ENCODE results near the gene AUTS2.

The AUTS2 gene

GRCh38 chr7:69692611-69693010 lies 94.3 kb downstream of the AUTS2 start:
- Histone ChIP-seq H3K9ac (ENCODE audit: low read length) (peak overlapping the region; percentile 42), H2AFZ (ENCODE audit: low read length) (no peak overlapping the region), H3F3A (ENCODE audit: insufficient read depth, low read length) (peaks cover 19% of the 10 kb centered on the region), H3K4me1 (ENCODE audit: insufficient read depth, low read length, severe bottlenecking) (peaks cover 90% of the 10 kb centered on the region), H3K27me3 (ENCODE audit: insufficient read depth, low read length) (no peaks in the 10 kb centered on the region), H3K9me3 (ENCODE audit: low read length) (no peaks in the 10 kb centered on the region), H3K9me2 (ENCODE audit: low read depth, low read length) (no peaks in the 10 kb centered on the region), H4K20me1 (ENCODE audit: insufficient read depth, low read length) (no peaks in the 10 kb centered on the region), H3K36me3 (ENCODE audit: insufficient read depth, low read length) (peaks cover 16% of the 10 kb centered on the region), H3K27ac (ENCODE audit: low read depth, low read length, poor library complexity, severe bottlenecking) (peak overlapping the region; percentile 96), H3K4me2 (ENCODE audit: low read length) (peak overlapping the region; percentile 49), H3K4me3 (ENCODE audit: low read depth, low read length, poor library complexity, severe bottlenecking) (peak overlapping the region; percentile 30), H3K79me2 (ENCODE audit: insufficient read depth, low read length) (peaks cover 58% of the 10 kb centered on the region)
- no peak for TF ChIP-seq EZH2 (IDR thresholded peaks at IDR 0.05; ENCODE audit: borderline replicate concordance, low read length)
- TF ChIP-seq, protein P1, sequence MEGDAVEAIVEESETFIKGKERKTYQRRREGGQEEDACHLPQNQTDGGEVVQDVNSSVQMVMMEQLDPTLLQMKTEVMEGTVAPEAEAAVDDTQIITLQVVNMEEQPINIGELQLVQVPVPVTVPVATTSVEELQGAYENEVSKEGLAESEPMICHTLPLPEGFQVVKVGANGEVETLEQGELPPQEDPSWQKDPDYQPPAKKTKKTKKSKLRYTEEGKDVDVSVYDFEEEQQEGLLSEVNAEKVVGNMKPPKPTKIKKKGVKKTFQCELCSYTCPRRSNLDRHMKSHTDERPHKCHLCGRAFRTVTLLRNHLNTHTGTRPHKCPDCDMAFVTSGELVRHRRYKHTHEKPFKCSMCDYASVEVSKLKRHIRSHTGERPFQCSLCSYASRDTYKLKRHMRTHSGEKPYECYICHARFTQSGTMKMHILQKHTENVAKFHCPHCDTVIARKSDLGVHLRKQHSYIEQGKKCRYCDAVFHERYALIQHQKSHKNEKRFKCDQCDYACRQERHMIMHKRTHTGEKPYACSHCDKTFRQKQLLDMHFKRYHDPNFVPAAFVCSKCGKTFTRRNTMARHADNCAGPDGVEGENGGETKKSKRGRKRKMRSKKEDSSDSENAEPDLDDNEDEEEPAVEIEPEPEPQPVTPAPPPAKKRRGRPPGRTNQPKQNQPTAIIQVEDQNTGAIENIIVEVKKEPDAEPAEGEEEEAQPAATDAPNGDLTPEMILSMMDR (IDR thresholded peaks at IDR 0.05; ENCODE audit: low read length) = no peak

- no peaks in the 10 kb centered on the region for H3K27me3 ChIP-seq (ENCODE audit: insufficient read depth, low read length)
These were observed 94.8 kb downstream of the AUTS2 start for GRCh38 chr7:69693042-69693441.

DNA sequence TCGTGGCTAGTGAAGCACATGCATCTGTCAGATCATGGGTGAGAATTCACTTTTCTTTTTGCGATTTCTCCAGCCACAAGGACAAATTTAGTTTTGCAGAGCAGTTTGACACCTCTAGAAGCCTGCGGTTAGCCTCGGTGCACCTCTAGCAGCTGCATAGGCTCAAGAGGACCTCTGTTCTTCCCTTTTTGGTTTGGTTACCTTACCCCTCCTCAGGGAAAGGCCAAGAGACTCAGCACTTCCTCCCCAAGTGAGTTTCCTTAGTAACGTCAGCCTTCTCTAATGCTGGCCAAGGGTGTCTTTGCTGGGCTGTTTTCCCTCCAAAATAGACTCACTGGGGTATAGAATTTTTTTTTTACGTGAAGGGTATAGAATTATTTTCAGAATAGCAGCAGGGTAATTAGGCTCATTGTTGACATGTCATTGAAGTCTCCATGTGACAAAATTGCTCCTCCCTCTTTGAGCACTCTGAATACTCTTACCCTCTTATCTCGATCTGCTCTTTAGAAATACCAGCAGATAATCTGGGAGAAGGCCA lies 97.8 kb downstream of the AUTS2 start:
- peak overlapping the region; percentile 35 for H3K9ac ChIP-seq (ENCODE audit: low read length)
- TF ChIP-seq, protein P1 (IDR thresholded peaks at IDR 0.05; ENCODE audit: low read length) = no peak
- no peak for TF ChIP-seq EZH2 (IDR thresholded peaks at IDR 0.05; ENCODE audit: borderline replicate concordance, low read length)
- H3K4me3 ChIP-seq (ENCODE audit: low read depth, low read length, poor library complexity, severe bottlenecking) = peak overlapping the region; percentile 19
- H2AFZ ChIP-seq (ENCODE audit: low read length) = no peak overlapping the region
- no peaks in the 10 kb centered on the region for H4K20me1 ChIP-seq (ENCODE audit: insufficient read depth, low read length)
- peak overlapping the region; percentile 96 for H3K27ac ChIP-seq (ENCODE audit: low read depth, low read length, poor library complexity, severe bottlenecking)
- peaks cover 90% of the 10 kb centered on the region for H3K4me1 ChIP-seq (ENCODE audit: insufficient read depth, low read length, severe bottlenecking)
- H3K27me3 ChIP-seq (ENCODE audit: insufficient read depth, low read length) = no peaks in the 10 kb centered on the region
- H3F3A ChIP-seq (ENCODE audit: insufficient read depth, low read length) = peaks cover 19% of the 10 kb centered on the region; the same call in 1 of the 2 replicates
- peaks cover 5% of the 10 kb centered on the region; the same call in 1 of the 2 replicates for H3K36me3 ChIP-seq (ENCODE audit: insufficient read depth, low read length)
- peaks cover 73% of the 10 kb centered on the region for H3K79me2 ChIP-seq (ENCODE audit: insufficient read depth, low read length)
- H3K9me2 ChIP-seq (ENCODE audit: low read depth, low read length) = no peaks in the 10 kb centered on the region
- H3K4me2 ChIP-seq (ENCODE audit: low read length) = peak overlapping the region; percentile 56
- H3K9me3 ChIP-seq (ENCODE audit: low read length) = no peaks in the 10 kb centered on the region

More at GRCh38 chr7:69693042-69693441, 94.8 kb downstream of the AUTS2 start:
- Histone ChIP-seq H3K4me2 (ENCODE audit: low read length) (peak overlapping the region; percentile 49), H3K79me2 (ENCODE audit: insufficient read depth, low read length) (peaks cover 58% of the 10 kb centered on the region), H3F3A (ENCODE audit: insufficient read depth, low read length) (peaks cover 19% of the 10 kb centered on the region; the same call in 1 of the 2 replicates), H3K9me3 (ENCODE audit: low read length) (no peaks in the 10 kb centered on the region), H3K4me1 (ENCODE audit: insufficient read depth, low read length, severe bottlenecking) (peaks cover 90% of the 10 kb centered on the region), H3K27ac (ENCODE audit: low read depth, low read length, poor library complexity, severe bottlenecking) (peak overlapping the region; percentile 96), H2AFZ (ENCODE audit: low read length) (no peak overlapping the region), H4K20me1 (ENCODE audit: insufficient read depth, low read length) (no peaks in the 10 kb centered on the region), H3K9ac (ENCODE audit: low read length) (peak overlapping the region; percentile 42), H3K4me3 (ENCODE audit: low read depth, low read length, poor library complexity, severe bottlenecking) (peak overlapping the region; percentile 30), H3K9me2 (ENCODE audit: low read depth, low read length) (no peaks in the 10 kb centered on the region), H3K36me3 (ENCODE audit: insufficient read depth, low read length) (peaks cover 16% of the 10 kb centered on the region)
- TF ChIP-seq EZH2 (IDR thresholded peaks at IDR 0.05; ENCODE audit: borderline replicate concordance, low read length) = no peak
- TF ChIP-seq, protein P1 (IDR thresholded peaks at IDR 0.05; ENCODE audit: low read length) = no peak

Data from OCI-LY1 (cell line).